Measurements from ENCODE around the gene CD96. TPM values are rescaled to one million over a fixed set of nuclear protein-coding genes. Genes with fewer than 3 reads are reported as not detected.

CD96 gene
- total and polyA plus RNA-seq, 2 donors (not counting 3 experiments of a cell fraction or from before 2014, with no cell fraction given), result not detected

DNA sequence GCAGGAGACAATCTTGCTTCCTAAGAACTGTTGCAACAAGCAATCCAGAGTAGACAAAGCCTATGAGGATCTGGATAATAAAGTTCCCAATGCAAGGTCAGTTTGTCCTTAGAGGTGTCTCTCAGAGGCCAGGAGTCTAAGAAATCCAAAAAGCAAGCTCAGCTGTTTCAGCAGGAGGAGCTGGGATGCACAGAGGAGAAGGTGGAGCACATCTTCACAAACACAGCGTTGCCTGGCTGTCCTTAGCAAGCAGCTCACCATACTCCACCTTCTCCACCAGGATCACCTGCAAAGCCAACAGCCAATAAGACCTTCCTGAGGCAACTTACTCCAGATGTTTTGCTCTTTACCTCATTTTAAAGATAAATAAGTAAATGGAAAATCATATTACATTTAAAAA, 52.8 kb downstream of the CD96 start:
- H2AFZ ChIP-seq (ENCODE audit: low read depth, low read length), result no peak overlapping the region
- H3K9me1 ChIP-seq (replicated peaks; ENCODE audit: control insufficient read depth, extremely low read depth, insufficient read depth, low read length), result no peaks in the 10 kb centered on the region
- H3K9me3 ChIP-seq (replicated peaks; ENCODE audit: control insufficient read depth, insufficient read depth, low read length), result no peaks in the 10 kb centered on the region
- DNase-seq (ENCODE audit: low read depth, low spot score), result no peak
- peaks cover 0 to 3% of the 10 kb centered on the region in 2 experiments for H3K27me3 ChIP-seq (ENCODE audit: control insufficient read depth in 2 of 2, insufficient read depth in 2 of 2, low read length in 2 of 2)
- no peak overlapping the region for H3K4me2 ChIP-seq (ENCODE audit: insufficient read depth, low read length)
- H3K27ac ChIP-seq (ENCODE audit: insufficient read depth, low read depth, low read length), result no peak overlapping the region
- no peaks in the 10 kb centered on the region for H3K36me3 ChIP-seq (ENCODE audit: control insufficient read depth in 2 of 2, extremely low read depth in 1 of 2, insufficient read depth in 2 of 2, low read length in 2 of 2)
- no peak overlapping the region for H3K9ac ChIP-seq (replicated peaks; ENCODE audit: extremely low read depth, insufficient read depth, low read length)
- no peaks in the 10 kb centered on the region for H3K4me1 ChIP-seq (ENCODE audit: control insufficient read depth, extremely low read depth, insufficient read depth, low read length)
- no peak overlapping the region for H3K4me3 ChIP-seq (replicated peaks in 1 of 3; ENCODE audit: insufficient read depth in 1 of 3, low read depth in 1 of 3, low read length in 3 of 3)
- TF ChIP-seq GATA2 (IDR thresholded peaks at IDR 0.05; ENCODE audit: insufficient read depth, insufficient read length, low read depth, low read length), result no peak
- no peak for TF ChIP-seq EZH2 (IDR thresholded peaks at IDR 0.05; ENCODE audit: borderline replicate concordance, low read depth, low read length, severe bottlenecking)
- TF ChIP-seq, protein P1, sequence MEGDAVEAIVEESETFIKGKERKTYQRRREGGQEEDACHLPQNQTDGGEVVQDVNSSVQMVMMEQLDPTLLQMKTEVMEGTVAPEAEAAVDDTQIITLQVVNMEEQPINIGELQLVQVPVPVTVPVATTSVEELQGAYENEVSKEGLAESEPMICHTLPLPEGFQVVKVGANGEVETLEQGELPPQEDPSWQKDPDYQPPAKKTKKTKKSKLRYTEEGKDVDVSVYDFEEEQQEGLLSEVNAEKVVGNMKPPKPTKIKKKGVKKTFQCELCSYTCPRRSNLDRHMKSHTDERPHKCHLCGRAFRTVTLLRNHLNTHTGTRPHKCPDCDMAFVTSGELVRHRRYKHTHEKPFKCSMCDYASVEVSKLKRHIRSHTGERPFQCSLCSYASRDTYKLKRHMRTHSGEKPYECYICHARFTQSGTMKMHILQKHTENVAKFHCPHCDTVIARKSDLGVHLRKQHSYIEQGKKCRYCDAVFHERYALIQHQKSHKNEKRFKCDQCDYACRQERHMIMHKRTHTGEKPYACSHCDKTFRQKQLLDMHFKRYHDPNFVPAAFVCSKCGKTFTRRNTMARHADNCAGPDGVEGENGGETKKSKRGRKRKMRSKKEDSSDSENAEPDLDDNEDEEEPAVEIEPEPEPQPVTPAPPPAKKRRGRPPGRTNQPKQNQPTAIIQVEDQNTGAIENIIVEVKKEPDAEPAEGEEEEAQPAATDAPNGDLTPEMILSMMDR (IDR thresholded peaks at IDR 0.05; ENCODE audit: extremely low read depth in 1 of 2, insufficient read depth in 1 of 2, low read depth in 1 of 2, low read length in 2 of 2), result no peak
- TF ChIP-seq MYC (IDR thresholded peaks at IDR 0.05; ENCODE audit: low read depth, low read length), result no peak
- no peak for FAIRE-seq
- POLR2A ChIA-PET, result no interaction called here
- intact Hi-C loops (cut with micrococcal nuclease) (no loop called here), dilution Hi-C loops (cut with MboI; ENCODE audit: extremely low pct_ligation_motif_present, low sequenced_read_pairs) (no loop called here)
- BruUV-seq (replicated peaks), result no TSS peak
- no peaks in the 10 kb centered on the region for H3K79me2 ChIP-seq (ENCODE audit: control insufficient read depth, insufficient read depth, low read length)
- no peaks in the 10 kb centered on the region for H4K20me1 ChIP-seq (replicated peaks; ENCODE audit: control insufficient read depth, extremely low read depth, insufficient read depth, low read length)
- CTCF ChIA-PET, result no interaction called here

DNA sequence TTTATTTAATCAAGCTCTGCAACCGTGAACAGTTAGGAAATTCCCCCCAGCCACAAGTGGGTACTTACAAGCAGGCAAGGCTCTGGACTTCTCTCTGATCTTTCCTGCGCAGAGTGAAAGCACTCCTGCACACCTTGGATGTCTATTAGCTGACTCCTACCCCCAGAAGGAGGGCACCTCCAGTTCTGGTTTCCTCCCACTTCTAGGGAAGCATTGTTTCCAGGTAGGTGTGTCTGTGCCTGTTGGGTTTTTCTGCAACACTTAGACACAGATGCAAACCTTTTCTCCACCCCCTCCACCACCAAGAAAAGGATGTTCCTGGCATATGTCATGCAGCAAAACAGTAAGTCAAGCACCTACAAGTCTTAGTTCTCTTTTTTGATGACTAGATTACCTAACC, 53.2 kb downstream of the CD96 start, which contains the start of gene ZBED2:
Gene ZBED2, minus strand, starts transcription at position 115 of the 400 bp plus-strand sequence. CDS start 1,145 bp downstream, outside the sequence.
- no peak for FAIRE-seq
- DNase-seq (ENCODE audit: low read depth, low spot score), result no peak
- no peaks in the 10 kb centered on the region for H3K9me3 ChIP-seq (replicated peaks; ENCODE audit: control insufficient read depth, insufficient read depth, low read length)
- no peak within 1 kb of the TSS for H3K4me3 ChIP-seq (replicated peaks in 1 of 3; ENCODE audit: insufficient read depth in 1 of 3, low read depth in 1 of 3, low read length in 3 of 3)
- H4K20me1 ChIP-seq (replicated peaks; ENCODE audit: control insufficient read depth, extremely low read depth, insufficient read depth, low read length), result no peaks in the 10 kb centered on the region
- POLR2A ChIA-PET, result no interaction called here
- H3K36me3 ChIP-seq (ENCODE audit: control insufficient read depth in 2 of 2, extremely low read depth in 1 of 2, insufficient read depth in 2 of 2, low read length in 2 of 2), result no peaks in the 10 kb centered on the region
- no peaks in the 10 kb centered on the region for H3K79me2 ChIP-seq (ENCODE audit: control insufficient read depth, insufficient read depth, low read length)
- H2AFZ ChIP-seq (ENCODE audit: low read depth, low read length), result no peak within 1 kb of the TSS
- TF ChIP-seq POLR2AphosphoS5 (IDR thresholded peaks at IDR 0.05; ENCODE audit: insufficient read depth, low read depth, low read length) (no peak), POLR2A (IDR thresholded peaks at IDR 0.05; ENCODE audit: low read depth, low read length) (no peak), EZH2 (IDR thresholded peaks at IDR 0.05; ENCODE audit: borderline replicate concordance, low read depth, low read length, severe bottlenecking) (no peak), FOS (IDR thresholded peaks at IDR 0.05; ENCODE audit: borderline replicate concordance, insufficient read depth, low read length) (no peak), GATA2 (IDR thresholded peaks at IDR 0.05; ENCODE audit: insufficient read depth, insufficient read length, low read depth, low read length) (no peak), JUN (IDR thresholded peaks at IDR 0.05; ENCODE audit: borderline replicate concordance, insufficient read depth, insufficient read length, low read depth) (no peak), MYC (IDR thresholded peaks at IDR 0.05; ENCODE audit: low read depth, low read length) (no peak)
- TF ChIP-seq, protein P2, sequence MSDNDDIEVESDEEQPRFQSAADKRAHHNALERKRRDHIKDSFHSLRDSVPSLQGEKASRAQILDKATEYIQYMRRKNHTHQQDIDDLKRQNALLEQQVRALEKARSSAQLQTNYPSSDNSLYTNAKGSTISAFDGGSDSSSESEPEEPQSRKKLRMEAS (IDR thresholded peaks at IDR 0.05; ENCODE audit: insufficient read depth, insufficient read length), result no peak
- TF ChIP-seq, protein P1 (IDR thresholded peaks at IDR 0.05; ENCODE audit: extremely low read depth in 1 of 2, insufficient read depth in 1 of 2, low read depth in 1 of 2, low read length in 2 of 2), result no peak
- CTCF ChIA-PET, result no interaction called here
- no peak within 1 kb of the TSS for H3K27ac ChIP-seq (ENCODE audit: insufficient read depth, low read depth, low read length)
- H3K4me2 ChIP-seq (ENCODE audit: insufficient read depth, low read length), result no peak within 1 kb of the TSS
- dilution Hi-C loops (cut with MboI; ENCODE audit: extremely low pct_ligation_motif_present, low sequenced_read_pairs) (no loop called here), intact Hi-C loops (cut with micrococcal nuclease) (no loop called here)
- H3K9ac ChIP-seq (replicated peaks; ENCODE audit: extremely low read depth, insufficient read depth, low read length), result no peak within 1 kb of the TSS
- no TSS peak for BruUV-seq (replicated peaks)
- no peaks in the 10 kb centered on the region for H3K4me1 ChIP-seq (ENCODE audit: control insufficient read depth, extremely low read depth, insufficient read depth, low read length)
- H3K9me1 ChIP-seq (replicated peaks; ENCODE audit: control insufficient read depth, extremely low read depth, insufficient read depth, low read length), result no peaks in the 10 kb centered on the region
- peaks cover 1 to 3% of the 10 kb centered on the region in 2 experiments for H3K27me3 ChIP-seq (ENCODE audit: control insufficient read depth in 2 of 2, insufficient read depth in 2 of 2, low read length in 2 of 2)

Data from endothelial cell of umbilical vein (primary cell).